Esophagus muscularis mucosa (tissue), 3 donors: ENCODE measurements around the gene CD164.

Experiments
- POLR2A ChIP-seq: fragments of 450-650 bp; IDR thresholded peaks from one replicate; pipeline ENCODE4 v1.6.1; 2017; ENCODE audit warnings: antibody characterized with exemption, moderate library complexity, mild to moderate bottlenecking, low read depth
- TF ChIP-seq, protein P1 (sequence below), 3 experiments: fragments of 200-600 bp in 2 of 3; fragments of 450-650 bp in 1 of 3; sonication (generic) in 2 of 3; IDR thresholded peaks; one replicate each; pipeline ENCODE4 v1.5.1; 2017 to 2019; ENCODE audit warnings: antibody characterized with exemption in 3 of 3, mild to moderate bottlenecking in 2 of 3, moderate library complexity in 1 of 3

DNA sequence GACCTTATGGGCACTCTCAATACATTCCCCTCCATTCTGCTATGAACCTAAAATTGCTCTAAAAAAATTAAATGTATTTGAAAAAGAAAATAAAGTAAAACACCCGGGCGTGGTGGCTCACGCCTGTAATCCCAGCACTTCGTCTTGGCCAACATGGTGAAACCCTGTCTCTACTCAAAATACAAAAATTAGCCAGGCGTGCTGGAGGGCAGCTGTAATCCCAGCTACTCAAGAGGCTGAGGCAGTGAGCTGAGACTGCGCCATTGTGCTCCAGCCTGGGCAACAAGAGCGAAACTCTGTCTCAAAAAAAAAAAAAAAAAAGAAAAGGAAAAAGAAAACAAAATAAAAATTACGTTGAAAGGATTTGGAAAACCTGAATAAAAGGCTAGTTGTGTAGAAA lies 60.5 kb downstream of the CD164 start:
- TF ChIP-seq, protein P1, sequence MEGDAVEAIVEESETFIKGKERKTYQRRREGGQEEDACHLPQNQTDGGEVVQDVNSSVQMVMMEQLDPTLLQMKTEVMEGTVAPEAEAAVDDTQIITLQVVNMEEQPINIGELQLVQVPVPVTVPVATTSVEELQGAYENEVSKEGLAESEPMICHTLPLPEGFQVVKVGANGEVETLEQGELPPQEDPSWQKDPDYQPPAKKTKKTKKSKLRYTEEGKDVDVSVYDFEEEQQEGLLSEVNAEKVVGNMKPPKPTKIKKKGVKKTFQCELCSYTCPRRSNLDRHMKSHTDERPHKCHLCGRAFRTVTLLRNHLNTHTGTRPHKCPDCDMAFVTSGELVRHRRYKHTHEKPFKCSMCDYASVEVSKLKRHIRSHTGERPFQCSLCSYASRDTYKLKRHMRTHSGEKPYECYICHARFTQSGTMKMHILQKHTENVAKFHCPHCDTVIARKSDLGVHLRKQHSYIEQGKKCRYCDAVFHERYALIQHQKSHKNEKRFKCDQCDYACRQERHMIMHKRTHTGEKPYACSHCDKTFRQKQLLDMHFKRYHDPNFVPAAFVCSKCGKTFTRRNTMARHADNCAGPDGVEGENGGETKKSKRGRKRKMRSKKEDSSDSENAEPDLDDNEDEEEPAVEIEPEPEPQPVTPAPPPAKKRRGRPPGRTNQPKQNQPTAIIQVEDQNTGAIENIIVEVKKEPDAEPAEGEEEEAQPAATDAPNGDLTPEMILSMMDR (IDR thresholded peaks at IDR 0.05) = no peak
- TF ChIP-seq POLR2A = no peak
